Gastrocnemius medialis (tissue), 4 donors: Measurements from ENCODE around the gene SASS6.

ENCODE experiments used
- POLR2A ChIP-seq, 2 donors: fragments of 450-650 bp; IDR thresholded peaks; one replicate each; pipeline ENCODE4 v1.6.1; 2017; ENCODE audit warnings: antibody characterized with exemption in 2 of 2, mild to moderate bottlenecking in 2 of 2, moderate library complexity in 2 of 2
- TF ChIP-seq, protein P1 (sequence below), 5 experiments: fragments of 450-650 bp in 3 of 5; fragments of 200-600 bp in 2 of 5; sonication (generic) in 2 of 5; IDR thresholded peaks in 4 of 5; conservative IDR thresholded peaks in 1 of 5; 1 replicate in 4 of 5; 2 replicates in 1 of 5; pipeline ENCODE4 v1.5.1; 2016 to 2019; ENCODE audit warnings: antibody characterized with exemption in 5 of 5, mild to moderate bottlenecking in 3 of 5, moderate library complexity in 3 of 5

DNA sequence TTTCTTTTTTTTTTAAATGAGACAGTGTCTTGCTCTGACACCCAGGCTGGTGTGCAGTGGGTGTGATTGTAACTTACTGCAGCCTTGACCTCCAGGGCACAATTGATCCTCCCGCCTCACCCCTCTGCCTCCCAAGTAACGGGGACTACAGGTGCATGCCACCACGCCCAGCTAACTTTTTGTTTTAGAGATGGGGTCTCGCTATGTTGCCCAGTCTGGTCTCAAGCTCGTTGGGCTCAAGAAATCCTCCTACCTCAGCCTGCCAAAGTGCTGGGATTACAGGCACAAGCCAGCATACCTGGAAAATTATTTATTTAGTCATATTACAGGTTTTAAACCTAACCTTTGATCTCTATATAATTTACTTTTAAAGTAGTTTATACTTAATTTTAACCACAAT is 32.0 kb upstream of the SASS6 start:
- TF ChIP-seq POLR2A (IDR thresholded peaks at IDR 0.05), result no peak
- TF ChIP-seq, protein P1, sequence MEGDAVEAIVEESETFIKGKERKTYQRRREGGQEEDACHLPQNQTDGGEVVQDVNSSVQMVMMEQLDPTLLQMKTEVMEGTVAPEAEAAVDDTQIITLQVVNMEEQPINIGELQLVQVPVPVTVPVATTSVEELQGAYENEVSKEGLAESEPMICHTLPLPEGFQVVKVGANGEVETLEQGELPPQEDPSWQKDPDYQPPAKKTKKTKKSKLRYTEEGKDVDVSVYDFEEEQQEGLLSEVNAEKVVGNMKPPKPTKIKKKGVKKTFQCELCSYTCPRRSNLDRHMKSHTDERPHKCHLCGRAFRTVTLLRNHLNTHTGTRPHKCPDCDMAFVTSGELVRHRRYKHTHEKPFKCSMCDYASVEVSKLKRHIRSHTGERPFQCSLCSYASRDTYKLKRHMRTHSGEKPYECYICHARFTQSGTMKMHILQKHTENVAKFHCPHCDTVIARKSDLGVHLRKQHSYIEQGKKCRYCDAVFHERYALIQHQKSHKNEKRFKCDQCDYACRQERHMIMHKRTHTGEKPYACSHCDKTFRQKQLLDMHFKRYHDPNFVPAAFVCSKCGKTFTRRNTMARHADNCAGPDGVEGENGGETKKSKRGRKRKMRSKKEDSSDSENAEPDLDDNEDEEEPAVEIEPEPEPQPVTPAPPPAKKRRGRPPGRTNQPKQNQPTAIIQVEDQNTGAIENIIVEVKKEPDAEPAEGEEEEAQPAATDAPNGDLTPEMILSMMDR (IDR thresholded peaks at IDR 0.05 in 4 of 5, conservative IDR thresholded peaks at IDR 0.05 in 1 of 5), result no peak
